ENCODE results near the gene SEMA4D.

DNA sequence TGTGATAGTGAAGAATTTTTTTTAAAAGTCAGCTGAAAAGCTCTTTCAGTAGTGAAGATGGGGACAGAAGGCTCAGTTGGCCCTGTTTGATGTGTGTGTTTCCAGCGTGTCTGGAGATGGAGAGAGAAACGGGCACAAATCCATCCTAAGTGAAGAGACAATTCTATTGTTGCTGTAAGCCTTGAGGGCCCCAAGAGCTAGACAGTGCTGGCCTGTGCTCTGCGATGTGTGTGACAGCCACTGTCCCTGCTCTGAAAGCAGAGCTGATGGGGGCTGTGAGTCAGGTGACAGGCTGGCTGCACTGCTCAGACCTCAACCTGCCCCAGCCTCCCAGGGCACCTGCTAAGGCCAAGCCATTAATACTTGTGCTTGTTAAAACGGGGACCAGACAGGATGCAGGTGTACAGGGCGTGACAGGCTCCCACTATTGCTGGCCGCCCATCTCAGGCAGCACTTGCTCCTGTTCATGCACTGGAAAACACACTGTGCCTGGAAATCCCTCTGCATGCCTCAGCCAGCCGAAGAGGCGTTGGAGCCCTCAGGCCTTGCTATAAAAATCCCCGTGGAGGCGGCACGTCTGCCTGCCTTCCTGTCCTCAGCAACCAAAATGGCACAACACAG, 44.6 kb upstream of the SEMA4D start:
- TF ChIP-seq POLR2AphosphoS5 (IDR thresholded peaks at IDR 0.05; ENCODE audit: low read depth, low read length), result no peak
- TF ChIP-seq POLR2A (IDR thresholded peaks at IDR 0.05; ENCODE audit: low read depth, low read length), result no peak

All from GM12892 (cell line).